SH-SY5Y (cell line): Measurements from ENCODE around the gene CXXC5.

ENCODE experiments used
- GATA2 ChIP-seq: IDR thresholded peaks from 2 replicates; pipeline ENCODE4 v1.6.1; 2011; ENCODE audit warnings: mild to moderate bottlenecking, low read depth, low read length
- GATA3 ChIP-seq: IDR thresholded peaks from 2 replicates; pipeline ENCODE4 v1.6.1; 2011; ENCODE audit warnings: low read depth, mild to moderate bottlenecking, low read length, moderate library complexity

The CXXC5 gene

DNA sequence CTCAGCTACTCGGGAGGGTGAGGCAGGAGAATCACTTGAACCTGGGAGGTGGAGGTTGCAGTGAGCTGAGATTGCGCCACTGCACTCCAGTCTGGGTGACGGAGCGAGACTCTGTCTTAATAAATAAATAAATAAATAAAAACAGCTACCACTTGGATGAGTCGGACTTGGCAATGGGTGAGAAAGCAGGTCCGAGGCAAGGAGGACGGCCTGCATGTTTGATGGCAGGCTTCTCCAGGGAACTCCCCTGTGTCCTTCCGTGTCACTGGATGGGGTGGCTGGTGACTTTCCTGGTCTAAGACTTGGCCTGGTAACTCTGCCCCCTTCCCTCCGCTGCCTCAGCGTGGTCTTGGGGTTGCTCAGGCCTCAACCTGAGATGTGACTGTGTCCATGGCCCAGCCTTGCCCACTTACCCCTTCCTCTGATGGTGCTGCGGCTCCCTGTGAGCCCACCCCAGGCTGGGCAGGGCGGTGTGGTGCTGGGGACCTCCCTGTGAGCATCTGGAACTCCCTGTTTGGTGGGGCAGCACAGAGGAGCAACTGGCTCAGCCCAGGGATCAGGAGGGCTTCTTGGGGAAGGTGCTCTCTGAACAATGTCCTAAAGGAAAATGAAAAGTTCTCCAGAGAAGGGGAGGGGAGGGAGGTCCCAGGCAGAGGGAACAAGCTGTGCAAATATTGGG is 85.0 kb downstream of the CXXC5 start:
- TF ChIP-seq GATA2 (no peak), GATA3 (no peak)
